Activated naive CD4-positive, alpha-beta T cell treated with anti-CD3 and anti-CD28 coated beads, Interleukin-2, amount 50 U/mL, for 16 hours (primary cell): Measurements from ENCODE around the gene SANBR.
"Not testable (repeated sequence)": the region's sequence is repeated elsewhere in the genome, so short reads cannot be mapped to it uniquely, and the experiment has no call there.

ENCODE experiments used
- DNase-seq: peaks from one replicate; pipeline ENCODE4 v3.0.0-alpha.2; 2020

SANBR gene

DNA sequence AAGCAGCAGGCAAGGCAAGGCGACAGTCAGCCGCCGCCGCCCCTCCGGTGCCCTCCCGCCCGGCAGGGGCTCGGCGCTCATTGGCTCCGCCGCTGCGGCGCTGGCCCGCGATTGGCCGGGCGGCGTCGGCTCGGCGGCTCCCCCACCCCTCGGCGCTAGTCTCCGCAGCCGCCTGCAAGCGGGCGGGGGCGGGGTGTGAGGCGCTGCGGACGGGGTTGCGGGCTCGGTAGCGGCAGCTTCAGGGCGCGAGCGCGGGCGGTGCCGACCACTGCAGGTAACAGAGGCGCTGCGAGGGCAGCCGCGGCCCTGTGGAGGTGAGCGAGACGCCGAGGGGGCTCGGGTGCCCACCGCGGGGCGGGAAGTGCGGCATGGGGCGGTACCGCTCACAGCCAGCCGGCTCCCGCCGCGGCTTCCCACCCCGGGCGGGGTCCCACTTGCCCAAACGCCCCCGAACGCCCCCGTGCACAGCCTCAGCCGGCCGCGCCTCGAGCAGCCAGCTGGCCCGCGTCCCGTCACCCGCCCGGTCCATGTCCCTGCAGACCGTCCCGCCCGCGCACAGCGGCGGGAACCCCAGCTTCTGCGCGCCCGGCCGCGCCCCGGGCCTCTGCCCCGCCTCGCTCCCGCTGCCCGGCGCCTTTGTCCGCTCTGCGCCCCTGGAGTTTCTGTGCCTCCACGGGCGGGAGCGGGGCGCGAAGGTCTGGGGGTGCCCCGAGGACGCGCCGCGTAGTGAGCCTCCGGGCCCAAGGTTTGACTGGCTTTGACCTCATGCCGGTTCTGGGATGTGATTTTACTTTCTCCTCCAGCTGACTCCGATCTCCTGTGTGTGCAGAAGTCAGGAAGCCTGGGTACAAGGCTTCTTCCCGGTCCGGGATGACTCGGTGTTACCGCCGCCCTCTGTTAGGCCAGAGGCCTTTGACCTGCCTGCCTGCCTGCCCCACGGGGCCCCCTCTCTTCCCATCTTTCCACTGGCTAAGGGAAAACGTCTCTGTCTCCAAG is at the start of gene SANBR:
TSS of gene SANBR (plus strand) at position 158 of the 996 bp plus-strand sequence. CDS start 4,480 bp downstream, outside the sequence.
- DNase-seq: peak; percentile 84

DNA sequence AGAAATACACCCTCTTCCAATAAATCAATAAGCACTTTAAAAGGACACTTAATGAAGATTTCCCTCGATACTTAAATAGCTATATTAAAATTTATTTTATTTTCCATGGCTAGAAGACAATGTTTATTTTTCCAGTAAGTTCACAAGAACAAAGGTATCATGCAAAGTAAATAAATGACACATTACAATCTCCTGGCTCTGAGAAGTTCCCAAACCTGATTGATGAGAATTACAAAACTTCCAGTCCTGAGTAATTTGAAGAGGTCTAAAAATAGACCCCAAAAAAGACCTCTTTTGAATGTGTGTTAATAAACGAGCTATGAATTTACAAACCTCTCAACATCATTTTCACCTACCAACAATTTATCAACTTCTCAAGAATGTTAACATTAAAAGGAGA is 49.7 kb upstream of the SANBR start:
- DNase-seq: no peak

DNA sequence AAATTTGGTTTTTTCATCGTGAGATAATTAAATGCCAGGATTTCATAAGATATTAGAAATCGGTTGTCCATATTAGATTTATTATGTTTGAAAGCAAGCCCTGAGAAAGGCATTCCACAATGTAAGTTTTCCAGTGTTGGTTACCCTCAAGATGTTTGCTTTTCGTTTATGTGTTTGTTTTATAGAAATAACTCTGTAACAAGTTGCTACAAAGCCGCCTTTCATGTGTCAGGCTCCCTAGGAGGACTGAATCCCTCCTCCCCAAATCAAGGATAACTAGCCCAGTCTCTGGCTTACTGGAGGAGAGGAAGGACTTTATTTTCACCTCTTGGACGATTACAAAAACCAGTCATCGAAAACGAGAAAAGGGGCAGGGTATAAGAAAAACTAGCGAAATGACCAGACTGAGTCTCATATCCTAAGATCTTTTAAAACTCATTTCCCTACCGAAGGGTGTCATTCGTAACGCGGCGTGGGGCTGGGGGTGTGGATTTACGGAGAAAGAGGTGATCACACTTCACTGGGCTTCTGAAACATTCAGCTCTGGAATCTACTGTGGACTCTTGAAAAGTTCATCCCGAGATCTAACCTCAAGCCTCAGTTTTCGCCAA is 49.2 kb upstream of the SANBR start:
- DNase-seq: peak; percentile 44

DNA sequence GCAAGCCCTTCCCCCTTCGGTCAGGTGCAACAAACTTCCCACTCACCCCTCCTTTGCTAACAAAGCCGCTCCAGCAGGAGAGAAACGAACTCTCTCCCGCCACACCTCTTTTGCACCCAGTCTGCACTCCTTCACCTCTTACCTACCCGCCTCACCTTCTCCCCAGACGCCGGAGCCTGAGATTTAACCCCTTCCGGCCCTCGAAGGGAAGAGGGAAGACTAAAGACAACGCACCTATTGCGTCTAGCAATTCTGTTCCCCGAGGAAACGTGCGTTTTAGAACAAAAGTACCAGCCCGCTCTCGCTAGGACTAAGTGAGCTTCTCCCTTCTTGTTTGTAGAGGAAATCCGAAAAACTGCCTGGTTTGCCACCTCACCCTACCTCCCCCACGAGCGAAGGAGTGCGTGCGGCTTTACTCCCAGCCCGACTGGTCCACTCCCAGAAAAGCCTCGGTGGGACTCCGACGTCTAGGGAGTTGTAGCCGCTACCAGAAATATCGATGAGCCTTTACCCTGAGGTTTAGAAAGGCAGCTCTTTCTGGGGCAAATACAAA is 48.6 kb upstream of the SANBR start:
- peak; percentile 69 for DNase-seq

DNA sequence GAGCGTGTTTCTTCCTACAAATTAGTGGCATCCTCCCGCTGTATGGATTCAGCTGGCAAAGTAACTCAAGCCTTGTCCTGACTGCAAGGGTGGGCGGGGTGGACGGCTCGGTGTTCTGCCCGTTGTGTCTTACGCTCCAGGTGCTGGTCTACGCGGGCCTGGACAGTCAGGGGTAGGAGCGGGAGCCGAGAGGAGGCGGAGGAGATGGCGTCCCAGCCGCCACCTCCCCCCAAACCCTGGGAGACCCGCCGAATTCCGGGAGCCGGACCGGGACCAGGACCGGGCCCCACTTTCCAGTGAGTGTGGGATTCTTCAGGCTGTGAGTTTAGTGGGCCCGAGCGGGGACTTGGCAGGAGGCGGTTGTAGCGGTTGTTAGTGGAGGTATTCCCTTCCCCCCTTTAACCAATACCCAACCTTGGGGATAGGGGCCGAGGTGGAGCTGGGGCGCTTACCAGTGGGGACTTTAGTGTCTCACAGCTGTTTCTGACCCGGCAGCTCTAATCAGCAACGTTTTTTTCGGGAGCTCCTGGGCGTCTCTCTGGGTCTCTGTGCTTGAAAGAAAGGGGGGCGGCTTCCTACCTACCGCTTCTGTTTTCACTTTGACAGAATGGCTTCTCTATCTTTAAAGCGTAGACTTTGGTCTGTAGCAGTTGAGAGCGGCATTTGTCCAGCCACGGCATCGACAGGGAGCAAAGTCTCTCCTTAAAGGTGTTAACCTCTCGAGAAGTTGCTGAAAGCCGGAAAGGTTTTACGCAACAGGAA is 47.9 kb upstream of the SANBR start, which contains the start of the genes PEX13 and PUS10:
TSS of gene PEX13 (plus strand) at position 165 of the 762 bp plus-strand sequence. CDS start at position 205, 40 bp downstream.
TSS of gene PUS10 (minus strand) at position 700 of the 762 bp plus-strand sequence. CDS start 6,365 bp downstream, outside the sequence.
- DNase-seq: peak; percentile 73

DNA sequence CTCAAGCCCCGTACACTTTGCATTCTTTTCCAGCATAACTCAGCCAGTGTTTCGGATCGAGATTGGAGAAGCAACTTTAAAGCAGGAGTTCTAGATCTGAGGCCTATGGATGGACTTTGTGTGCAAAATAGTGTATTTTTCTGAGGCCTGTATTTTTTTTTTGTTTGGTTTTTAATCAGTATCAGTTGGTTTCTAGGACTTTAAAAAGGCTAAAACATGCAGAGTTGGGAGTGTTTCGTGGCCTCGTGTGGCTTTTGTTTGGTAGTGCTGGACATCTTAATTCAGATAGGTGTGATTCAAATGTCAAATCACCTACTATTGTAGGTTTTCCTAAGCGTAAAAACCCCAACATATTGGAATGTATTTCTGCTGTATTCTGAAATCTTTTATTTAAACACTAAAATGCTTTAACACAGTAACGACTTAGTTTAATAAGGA is 47.3 kb upstream of the SANBR start:
- no peak for DNase-seq

DNA sequence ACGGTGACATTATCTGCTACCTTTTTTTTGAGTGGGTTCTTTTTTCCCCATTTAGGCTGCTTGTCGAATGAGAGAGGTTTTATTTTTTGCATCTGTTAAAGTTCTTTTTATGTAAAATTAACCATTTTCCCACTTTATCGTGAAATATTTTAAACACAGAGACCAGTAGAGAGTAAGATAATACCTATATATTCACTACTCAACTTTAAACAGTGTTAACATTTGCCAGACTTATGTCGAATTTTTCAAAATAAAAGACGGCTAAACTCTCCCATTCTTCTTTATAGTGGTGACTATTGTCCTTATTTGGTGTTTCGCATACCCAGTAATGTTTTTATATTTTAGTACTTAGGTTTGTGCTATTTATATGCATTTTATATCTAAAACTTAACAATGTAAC is 46.9 kb upstream of the SANBR start:
- DNase-seq: no peak

DNA sequence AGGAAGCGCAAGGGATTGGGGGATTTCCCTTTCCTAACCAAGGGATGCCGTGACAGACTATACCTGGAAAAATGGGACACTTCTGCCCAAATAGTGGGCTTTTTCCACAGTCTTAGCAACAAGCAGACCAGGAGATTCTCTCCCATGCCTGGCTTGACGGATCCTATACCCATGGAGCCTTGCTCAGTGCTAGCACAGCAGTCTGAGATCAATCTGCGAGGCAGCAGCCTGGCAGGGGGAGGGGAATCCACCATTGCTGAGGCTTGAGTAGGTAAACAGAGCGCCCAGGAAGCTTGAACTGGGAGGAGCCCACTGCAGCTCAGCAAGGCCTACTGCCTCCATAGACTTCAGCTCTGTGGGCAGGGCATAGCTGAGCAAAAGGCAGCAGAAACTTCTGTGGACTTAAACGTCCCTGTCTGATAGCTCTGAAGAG is 44.4 kb upstream of the SANBR start:
- DNase-seq: no peak

DNA sequence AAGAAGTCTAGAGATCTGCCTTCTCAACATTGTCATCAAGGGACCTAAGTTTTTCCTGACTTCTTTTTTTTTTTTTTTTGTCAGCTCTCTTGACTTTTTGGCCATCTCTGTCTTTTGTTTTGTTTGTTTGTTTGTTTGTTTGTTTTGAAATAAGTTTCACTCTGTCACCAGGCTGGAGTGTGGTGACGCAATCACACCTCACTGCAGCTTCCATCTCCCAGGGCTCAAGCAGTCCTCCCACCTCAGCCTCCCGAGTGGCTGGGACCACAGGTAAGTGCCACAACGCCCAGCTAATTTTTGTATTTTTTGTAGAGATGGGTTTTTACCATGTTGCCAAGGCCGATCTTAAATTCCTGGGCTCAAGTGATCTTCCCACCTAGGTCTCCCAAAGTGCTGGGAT is 42.0 kb upstream of the SANBR start:
- DNase-seq: no peak

DNA sequence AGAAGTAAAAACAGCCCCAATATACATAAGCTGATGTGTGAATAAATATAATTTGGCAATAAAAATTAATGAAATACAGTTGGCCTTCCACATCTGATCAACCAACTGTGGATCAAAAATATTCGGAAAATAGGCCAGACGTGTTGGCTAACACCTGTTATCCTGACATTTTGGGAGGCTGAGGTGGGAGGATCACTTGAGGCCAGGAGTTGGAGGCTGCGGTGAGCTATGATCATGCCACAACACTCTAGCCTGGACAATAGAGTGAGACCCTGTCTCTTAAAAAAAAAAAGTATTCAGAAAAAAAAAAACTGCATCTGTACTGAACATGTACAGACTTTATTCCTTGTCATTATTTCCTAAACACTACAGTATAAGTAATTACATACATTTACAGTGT is 36.1 kb upstream of the SANBR start:
- DNase-seq: no peak

DNA sequence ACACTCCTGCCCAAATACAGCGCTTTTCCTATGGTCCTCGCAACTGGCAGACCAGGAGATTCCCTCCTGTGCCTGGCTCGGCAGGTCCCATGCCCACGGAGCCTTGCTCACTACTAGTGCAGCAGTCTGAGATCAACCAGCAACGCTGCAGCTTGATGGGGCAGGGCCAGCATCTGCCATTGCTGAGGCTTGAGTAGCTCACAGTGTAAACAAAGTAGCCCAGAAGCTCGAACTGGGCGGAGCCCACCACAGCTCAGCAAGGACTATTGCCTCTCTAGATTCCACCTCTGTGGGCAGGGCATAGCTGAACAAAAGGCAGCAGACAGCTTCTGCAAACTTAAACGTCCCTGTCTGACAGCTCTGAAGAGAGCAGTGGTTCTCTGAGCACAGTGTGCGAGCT is 31.1 kb upstream of the SANBR start:
- DNase-seq: not testable (repeated sequence)

DNA sequence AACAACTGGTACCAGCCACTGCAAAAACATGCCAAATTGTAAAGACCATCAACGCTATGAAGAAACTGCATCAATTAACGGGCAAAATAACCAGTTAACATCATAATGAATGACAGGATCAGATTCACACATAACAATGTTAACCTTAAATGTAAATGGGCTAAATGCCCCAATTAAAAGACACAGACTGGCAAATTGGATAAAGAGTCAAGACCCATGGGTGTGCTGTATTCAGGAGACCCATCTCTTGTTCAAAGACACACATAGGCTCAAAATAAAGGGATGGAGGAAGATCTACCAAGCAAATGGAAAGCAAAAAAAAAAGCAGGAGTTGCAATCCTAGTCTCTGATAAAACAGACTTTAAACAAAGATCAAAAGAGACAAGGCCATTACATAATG is 29.0 kb upstream of the SANBR start:
- not testable (repeated sequence) for DNase-seq

DNA sequence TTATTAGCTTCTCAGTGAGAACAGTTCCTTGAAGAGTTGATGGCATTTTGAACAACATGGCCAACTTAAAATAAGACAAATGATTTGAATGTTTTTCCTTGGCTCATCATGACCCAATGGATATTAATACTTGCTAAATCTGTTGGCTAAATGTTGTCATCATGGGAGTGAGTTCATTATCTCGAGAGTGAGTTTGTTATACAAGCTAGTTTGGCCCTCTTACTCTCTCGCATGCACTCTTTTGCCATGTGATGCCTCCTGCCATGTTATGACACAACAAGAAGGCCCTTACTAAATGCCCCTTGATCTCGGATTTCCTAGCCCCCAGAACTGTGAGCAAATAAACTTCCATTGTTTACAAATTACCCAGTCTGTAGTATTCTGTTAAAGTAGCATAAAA is 22.9 kb upstream of the SANBR start:
- no peak for DNase-seq

DNA sequence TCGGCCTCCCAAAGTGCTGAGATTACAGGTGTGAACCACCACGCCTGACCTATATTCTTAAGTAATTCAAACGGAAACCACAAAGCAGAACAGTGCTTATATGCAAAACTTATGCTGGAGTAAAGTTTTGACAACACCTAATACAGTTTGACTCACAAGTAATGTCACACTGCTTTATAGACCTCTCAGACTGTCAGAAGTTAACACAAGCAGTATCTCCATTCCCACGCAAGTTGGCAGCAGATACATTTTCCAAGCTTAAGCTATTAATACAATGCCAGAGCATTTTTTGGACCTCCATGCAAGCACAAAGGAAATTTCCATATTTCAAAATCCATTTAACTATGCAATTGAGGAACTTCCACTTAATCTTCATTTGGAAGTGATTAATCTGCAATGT is 21.0 kb upstream of the SANBR start:
- no peak for DNase-seq

DNA sequence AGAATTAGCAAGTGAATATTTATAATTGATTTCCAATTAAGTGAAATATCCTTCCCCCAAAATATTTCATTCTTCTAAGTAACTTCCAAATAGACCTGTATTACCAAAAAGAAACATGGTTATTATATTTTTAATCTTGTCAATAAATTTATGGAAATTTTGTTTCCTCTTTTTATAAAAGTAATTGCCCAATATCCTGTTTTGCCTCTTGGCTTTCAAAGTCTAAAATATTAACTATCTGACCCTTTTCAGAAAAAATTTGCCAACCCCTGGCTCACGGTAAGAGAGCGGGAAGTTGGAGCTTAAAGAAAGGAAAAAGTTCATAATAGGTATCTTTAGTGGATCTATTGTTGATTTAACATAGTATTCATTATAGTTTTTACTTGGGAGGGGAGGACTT is 20.4 kb upstream of the SANBR start:
- no peak for DNase-seq

DNA sequence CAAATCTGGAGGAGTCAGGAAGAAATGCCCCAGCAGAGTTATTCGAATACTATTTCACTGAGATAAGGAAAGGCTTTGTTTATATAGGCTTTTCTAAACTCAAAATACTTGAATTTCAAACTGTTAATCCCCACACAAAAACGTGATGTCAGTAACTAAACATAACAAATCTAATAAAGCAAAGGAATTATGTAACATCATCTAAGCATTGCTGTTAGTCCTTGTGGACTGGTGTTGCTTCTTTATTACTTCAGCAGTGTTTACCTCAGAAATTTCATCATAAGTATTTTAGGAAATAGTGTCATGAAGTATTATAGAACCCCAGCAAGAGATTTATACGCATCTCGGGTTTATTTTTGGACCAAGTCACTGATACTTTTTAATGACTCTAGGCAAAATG is 19.7 kb upstream of the SANBR start:
- DNase-seq: no peak

DNA sequence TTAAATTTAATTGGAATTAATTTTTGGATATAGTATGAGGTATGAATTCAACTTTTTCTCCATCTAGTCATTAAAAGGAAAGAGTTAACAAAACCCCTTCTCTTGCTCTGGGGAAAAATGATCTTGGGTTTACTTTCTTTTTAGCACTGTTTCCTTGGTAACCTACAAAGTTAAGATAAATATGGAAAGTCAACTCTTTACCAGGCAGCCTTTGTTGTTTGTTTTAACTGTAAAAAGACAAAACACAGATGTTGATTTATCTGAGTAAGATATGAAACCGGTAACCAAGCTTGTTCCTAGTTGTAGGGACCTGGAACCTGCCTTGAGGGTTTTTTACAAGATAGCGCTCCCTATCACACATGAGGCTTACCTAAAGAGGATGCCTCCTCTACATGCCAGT is 10.1 kb upstream of the SANBR start:
- no peak for DNase-seq

DNA sequence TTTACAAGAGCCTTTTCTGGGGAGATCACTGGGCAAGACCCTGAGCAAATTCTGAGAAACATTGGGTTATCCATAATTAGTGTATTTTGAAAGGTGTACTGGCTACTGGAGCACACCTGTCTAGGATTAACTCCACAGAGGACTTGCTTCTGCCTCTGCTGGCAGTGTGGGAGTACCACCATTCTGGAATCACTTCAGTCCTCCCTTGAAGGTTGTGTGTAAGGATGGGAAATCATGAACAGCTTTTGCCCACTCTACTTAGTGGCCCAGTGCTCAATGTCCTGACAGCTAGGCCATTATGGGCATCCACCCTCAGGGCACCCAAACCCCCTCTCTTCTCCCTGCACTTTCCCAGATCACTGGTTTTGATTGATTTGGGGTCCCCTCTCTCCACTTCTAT is 8.1 kb upstream of the SANBR start:
- no peak for DNase-seq

DNA sequence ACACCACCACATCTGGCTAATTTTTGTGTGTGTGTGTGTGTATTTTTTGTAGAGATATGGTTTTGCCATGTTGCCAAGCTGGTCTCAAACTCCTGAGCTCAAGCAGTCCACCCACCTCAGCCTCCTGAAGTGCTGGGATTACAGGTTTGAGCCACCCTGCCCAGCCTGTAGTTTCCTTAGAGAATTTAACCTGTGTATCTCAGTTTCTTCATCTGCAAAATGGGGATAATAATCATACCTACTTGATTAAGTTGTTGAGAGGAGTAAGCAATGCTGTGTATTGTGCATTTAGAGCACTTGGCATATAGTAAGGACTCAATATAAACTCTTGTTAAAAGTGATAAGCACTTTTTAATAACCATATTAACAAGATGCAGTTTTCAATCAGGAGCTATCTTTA is 6.3 kb upstream of the SANBR start:
- no peak for DNase-seq

DNA sequence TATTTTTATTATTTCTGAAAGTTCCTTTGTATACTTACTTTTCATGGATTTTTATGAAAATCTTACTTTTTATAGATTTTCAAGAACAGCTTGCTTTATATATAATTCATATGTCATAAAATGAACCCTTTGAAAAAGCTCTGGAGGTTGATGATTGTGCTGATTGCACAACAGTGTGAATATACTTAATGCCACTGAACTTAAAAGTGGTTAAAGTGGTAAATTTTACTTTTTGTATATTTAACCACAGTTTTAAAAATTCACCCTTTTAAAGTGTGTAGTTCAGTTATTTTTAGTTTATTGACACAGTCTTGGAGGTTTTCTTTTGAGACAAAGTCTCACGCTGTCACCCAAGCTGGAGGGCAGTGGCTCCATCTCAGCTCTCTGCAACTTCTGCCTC is 8.4 kb downstream of the SANBR start:
- no peak for DNase-seq

DNA sequence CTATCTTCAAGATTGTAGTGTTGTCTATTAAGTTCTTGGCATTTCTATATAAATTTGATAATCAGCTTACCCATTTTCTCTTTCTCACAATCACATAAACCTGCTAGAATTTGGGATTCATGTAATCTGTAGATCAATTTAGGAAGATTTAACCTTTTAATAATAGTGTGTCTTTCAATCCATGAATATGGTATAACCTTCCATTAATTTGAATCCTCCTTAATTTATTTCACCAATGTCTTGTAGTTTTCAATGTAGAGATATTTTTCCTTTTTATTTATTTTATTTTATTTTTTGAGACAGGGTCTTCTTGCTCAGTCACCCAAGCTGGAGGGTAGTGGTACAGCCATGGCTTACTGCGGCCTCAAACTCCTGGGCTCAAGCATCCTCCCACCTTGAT is 20.2 kb downstream of the SANBR start:
- DNase-seq: no peak

DNA sequence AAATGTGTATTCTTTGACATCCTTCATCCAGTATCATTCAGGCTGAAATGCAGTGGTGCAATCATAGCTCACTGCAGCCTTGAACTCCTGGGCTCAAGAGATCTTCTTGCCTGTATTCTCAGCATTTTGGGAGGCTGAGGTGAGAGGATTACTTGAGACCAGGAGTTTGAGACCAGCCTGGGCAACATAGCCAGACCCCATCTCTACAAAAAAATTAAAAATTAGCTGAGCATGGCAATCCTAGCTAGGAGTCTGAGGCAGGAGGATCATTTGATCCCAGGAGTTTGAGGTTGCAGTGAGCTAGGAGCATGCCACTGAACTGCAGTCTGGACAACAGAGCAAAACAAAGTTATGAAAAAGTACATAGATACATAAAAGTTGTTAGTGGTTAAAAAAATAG is 24.1 kb downstream of the SANBR start:
- DNase-seq: no peak

DNA sequence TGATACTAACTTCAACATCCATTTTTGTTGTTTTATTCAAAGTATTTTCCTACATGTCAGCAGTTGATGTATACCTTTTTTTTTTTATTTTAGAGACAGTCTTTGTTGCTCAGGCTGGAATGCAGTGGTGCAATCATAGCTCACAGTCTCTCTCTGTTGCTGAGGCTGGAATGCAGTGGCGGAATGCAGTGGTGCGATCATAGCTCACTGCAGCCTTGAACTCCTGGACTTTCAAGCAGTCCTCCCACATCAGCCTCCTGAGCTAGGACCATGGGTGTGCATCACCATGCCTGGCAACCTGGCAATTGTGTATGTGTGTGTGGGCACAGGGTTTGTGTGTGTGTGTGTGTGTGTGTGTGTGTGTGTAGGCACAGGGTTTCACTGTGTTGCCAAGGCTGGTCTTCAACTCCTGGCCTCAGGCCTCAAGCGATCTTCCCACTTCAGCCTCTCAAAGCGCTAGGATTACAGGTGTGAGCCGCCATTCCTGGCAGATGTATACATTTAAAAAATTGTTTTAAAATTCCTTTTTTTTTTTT is 24.8 kb downstream of the SANBR start:
- DNase-seq: no peak
